UCSD-AML1 (cell line): ENCODE data around the gene FGFBP3.
"Not testable (repeated sequence)": the region's sequence is repeated elsewhere in the genome, so short reads cannot be mapped to it uniquely, and the experiment has no call there.

Experiments
- DNase-seq: peaks from one replicate; lab custom pipeline; 2025; ENCODE audit not compliant: unreplicated experiment; lab: John Stamatoyannopoulos, UW

FGFBP3 gene

DNA sequence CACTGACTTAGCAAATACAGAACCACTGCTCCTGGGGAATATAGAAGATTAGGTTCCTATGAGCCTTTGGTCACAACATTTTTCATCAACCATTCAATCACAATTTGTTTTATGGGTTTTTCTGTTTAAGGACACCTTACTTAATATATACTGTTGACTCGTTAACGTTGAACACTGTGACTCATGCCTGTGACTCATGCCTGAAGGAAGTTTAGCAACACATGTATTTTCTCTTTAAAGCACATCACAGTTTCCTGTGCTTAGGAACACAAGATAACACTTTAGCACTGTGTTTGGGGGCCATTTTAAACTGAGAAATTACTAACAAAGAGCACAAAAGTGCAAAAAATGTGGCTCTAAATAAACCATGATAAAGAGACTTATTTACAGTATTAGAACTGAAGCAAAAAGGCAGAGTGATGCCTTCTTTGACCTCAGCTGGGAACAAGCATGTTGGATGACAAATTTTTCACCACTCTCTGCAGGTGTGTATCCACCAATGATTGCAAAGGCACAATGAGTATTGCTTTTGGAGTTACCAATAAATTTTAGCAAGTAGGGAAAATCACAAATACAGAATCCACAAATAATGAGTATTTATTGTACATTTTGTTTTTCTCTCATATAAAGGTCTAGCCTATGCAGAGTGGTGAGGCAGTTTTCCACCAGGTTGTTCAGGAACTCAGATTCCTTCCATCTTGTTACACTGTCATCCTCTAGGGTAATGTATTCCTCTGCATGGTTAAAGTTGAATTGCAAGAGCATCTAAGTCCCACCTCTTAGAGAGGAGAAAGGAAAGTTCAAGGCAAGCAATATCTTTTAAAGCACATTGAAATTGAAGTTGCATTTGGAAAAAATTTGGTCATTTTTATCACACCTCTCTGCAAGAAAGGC is 7.3 kb downstream of the FGFBP3 start:
- DNase-seq, result no peak

DNA sequence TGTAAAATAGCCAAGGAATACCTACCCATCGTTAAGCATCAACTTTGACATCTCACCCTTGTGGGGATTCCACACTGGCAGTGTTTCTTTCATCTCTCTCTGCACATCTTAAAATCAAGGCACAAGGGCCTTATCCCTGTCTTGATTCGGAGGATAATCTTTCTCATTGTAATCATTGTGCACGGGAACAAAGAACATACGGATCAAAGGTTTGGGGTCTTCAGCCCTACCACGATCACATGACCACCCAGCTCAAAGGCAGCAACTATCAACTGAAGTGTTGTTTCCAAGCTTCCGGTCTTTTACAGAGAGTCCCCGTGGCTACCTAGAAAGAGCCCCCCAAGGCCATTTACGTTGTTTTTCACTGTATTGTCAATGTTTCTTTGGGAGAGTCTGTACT is 11.9 kb downstream of the FGFBP3 start:
- DNase-seq, result no peak

DNA sequence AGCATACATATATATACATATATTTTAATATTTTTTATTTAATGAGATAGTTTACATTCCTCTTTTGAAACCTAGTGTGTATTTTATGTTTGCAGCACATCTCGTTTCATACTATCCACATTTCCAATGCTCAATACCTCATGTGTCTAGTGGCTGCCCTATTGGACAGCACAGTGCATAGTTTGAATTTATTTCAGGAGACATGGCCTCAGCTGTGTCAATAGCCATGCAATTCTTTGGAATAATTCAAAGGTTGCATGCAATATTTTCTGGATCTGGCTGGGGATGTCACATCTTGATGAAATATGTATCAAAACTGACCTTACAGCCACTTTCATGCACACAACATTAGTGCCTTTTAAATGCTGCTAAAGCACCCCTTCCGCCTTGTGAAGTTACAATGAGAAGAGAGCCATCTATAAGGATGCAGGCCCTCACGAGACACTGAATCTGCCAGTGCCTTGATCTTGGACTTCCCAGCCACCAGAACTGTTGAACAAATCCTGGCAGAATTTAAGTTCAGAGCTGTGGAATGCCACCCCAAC is 13.0 kb downstream of the FGFBP3 start:
- DNase-seq, result no peak

DNA sequence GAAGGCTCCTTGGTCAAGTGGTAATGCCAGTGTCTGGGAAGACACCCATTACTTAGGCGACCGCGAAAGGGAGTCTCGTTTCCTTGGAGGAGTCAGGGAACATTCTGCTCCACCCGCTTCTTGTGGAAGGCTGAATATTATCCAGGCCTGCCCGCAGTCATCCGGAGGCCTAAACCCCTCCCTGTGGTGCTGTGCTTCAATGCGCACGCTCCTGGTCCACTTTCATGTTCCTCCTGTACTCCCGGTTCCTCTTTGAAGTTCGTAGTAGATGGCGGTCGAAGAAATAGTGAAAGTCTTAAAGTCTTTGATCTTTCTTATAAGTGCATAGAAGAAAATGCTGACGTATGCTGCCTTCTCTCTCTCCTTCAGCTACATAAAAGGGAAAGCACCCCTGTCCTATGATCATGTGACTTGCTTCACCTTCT is 15.0 kb downstream of the FGFBP3 start:
- DNase-seq, result not testable (repeated sequence)

DNA sequence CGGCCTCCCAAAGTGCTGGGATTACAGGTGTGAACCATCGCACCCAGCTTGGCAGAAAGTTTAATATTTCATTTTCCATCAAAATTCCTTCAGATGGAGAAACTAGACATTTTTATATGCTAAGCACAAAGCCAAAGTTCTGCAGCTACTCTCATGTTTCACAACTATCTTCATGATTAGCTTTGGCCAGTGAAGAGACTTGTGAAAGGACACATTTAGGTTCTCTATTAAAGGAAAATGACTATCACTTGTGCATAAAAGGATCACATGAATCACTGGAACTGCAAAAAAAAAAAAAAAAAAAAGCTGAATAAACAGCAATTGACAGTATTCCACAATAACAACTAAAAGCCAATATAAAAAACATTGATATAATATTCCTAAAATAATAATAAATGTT is 16.2 kb downstream of the FGFBP3 start:
- DNase-seq, result no peak

DNA sequence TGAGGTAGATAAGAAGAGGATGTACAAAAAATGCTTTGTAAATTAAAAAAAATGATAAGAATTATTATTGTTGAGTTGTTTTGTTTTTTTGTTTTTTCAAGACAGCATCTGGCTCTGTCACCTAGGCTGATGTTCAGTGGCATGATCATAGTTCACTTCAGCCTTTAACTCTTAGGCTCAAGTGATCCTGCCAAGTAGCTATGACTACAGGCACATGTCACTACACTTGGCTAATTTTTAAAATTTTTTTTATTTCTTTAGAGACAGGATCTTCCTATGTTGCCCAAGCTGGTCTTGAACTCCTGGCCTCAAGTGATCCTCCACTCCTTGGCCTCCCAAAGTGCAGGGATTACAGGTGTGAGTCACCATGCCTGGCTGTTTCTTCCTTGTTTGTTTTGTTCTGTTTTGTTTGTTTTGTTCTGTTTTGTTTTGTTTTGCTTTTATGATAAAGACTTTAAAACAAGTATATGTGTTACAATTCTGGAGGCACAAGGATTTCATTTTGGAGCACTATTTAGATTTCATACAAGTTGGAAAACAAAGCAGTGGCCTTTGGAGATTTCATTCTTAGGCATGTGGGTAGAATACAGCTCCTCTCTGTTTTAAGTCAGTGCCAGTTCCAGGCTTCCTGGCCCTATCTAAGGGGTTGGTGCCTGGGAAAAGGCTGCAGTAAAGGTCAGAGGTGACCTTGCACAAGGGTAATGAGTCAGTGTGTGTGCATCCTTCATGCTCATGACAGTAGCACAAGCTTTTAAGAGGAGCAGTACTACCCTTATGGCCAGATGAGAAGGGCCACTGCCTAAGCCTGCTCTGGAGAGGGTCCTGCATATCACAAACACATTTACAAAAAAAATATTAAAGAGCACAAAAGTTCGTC is 17.9 kb downstream of the FGFBP3 start:
- DNase-seq, result no peak

DNA sequence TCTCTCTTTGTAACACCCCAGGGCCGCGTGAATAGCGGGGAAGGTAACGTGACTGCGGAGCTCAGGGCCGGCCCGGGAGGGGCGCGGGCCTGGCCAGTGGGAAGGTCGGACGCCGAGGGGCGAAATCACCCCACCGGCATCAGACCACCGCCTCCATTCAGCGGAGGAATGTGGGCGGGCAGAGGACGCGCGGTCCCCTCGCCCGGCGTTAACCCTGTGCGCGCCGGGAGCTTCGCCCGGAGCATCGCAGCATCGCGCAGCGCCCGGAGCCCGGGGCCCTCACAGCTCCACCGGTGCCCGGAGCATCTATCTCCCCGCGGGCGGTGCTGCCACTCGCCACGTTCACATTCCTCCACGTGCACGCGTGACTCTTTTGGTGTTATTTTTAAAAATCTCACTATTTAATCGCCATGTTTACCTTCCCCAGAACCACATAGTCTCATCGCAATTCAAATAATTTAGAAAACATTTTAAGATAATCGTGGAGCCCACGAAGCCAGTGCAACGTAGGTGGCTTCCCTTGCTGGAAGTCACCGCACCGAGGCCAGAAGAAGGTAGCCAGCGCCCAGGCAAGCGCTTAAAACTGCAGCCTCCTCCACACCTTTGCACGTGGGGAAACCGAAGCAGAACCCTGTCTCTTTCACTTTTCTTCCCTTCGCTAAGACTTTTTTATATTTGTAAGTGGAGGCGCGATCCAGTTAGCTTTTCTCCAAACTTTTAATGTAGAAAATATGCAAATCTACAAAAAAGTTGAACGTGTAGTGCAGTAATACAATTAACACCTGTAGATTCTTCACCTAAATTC is 21.8 kb downstream of the FGFBP3 start:
- DNase-seq, result no peak

DNA sequence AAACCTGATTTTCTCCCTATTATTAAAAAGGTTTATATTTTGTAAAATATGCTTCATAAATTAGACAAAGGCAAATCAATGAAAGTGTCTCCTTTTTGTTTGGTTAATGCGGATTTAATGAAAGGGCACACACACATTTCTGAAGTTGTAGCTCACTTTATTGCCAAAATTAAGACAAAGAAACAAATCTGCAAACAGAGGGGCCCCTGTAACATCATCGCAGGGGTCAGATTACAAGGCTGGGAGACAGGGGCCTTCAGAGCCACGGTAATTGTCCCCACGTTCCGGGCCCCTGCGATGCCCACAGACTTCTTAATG is 22.4 kb downstream of the FGFBP3 start:
- DNase-seq, result no peak

DNA sequence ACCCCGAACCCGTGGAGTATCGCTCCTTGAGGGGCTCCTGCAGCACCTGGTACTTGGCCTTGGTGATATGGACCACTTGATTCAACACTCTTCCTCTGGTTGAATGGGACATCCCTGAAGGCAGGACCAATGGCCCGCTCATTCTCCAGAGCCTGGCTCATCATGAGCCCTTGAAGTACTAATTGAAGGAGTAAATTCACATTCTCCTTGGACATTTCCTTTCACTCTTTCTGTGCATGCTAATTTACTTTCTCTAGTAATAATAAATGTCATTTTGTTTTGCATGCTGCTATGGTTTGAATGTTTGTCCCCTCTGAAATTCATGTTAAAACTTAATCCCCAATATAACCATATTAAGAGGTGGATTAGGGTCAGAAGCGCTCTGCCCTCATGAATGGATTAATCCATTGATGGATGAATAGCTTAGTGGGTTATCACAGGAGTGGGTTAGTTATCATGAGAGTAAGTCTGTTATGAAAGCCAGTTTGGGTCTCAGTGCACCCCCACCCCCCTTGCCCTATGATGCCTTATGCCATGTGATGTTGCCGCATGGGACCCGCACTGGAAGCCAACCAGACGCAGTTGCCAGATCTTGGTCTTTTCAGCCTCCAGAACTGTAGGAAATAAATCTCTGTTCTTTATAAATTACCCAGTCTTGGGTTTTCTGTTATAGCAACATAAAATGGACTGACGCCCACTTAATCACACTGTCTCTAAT is 23.8 kb downstream of the FGFBP3 start:
- no peak for DNase-seq

DNA sequence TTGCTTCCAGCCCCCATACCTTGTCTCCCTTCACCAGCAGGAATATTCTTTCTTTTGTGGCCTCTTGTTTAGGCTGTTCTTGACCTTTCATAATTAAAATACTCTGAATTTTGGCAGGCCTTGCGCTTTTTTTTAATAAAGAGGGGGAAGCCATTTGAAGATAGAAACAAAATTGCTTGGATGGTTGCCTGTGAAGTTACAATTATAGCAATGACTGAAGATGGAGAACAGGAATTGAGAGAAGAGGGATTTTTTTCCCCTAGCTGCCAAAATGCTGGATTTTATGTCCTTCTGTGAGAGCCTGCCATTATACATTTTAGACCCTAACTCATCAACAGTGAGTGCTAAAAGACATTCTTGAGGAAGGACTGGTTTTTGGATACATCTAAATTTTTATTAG is 24.8 kb downstream of the FGFBP3 start:
- DNase-seq, result no peak

DNA sequence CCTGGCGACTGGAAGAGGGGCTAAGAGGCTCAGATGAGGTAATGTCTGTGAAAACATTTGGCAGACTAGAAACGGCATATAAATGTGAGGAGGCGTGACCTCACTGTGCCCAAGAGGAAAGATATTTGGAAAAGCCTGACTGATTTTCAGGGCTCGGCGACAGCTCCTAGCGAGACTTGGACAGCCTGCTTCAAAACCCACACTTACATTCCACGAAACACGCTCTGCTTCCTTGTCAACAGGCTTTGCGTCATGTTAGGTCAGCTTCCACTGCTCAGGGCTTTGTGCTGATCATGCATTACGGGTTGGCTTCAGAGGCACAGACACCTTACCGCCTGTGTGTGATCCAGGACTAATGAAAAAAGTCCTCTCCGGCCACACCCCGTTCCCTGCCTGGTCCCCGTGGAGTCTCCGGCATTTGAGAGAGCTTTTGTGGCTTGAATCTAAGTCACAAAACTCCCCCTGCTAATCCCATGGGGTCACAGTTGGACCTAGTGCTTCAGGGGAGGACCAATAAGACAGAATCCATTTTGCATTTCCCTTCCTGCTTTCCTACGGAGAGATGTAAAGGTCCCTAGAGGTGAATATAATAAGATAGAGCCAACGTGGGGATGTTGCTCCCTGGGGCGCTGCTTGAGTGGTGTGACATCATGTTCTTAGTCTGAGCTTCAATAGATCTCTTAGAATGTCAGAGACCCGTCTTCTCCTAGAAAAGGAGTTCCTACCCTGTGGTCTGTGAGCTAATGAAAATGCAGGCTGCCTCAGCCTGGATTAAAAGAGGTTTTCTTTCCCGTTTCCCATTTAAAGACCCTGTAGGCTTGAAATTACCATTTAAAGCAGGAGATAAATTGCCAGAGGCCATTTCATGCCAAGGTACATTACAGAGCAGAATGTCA is 25.5 kb downstream of the FGFBP3 start:
- no peak for DNase-seq

DNA sequence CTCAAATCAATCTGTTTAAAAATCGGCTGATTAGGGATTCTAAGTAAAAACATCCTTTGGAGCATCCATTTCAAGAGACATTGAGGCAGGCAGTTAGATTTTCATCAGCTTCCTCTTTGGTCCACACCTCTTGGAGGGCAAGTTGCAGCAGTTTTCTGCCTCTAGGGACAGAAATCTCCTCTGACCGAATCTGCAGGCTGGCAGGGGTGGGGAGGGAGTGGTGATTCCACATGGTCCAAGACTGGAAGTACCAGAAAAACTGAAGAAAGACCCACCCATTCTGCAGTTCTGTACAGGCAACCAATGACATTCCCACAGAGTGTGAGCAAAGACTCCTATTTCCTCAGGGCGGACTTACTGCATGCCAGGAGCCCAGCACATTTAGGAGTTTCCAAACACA is 29.0 kb downstream of the FGFBP3 start:
- no peak for DNase-seq

DNA sequence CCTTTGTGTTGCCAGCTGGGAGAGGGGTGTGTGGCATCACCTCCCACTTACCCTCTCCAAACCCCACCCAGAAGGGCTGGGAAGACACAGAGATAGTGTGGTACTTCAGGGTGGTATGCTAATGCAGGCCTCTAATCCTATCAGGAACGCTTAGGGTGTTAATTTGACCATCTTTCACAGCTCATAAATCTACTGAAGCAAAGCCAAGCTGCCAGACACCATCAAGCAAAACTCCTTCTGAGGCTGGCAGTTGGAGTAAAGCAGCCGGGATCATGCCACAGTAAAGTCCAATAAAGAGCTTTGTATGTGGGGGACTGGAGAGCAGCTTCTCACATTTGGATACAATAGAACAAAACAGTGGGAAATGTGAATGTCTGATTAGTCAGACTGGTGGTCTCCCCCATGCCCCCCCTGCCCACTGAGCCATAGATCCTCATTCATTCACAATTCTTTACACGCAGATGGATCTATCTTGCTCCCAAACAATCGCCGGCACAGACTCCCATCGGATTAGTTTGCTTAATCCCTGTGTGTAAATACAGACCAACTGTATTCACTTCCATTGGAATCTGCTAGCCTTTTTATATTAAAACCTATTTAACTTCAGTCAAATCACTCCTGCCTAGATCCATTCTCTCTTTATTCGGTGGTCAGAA is 29.6 kb downstream of the FGFBP3 start:
- no peak for DNase-seq

DNA sequence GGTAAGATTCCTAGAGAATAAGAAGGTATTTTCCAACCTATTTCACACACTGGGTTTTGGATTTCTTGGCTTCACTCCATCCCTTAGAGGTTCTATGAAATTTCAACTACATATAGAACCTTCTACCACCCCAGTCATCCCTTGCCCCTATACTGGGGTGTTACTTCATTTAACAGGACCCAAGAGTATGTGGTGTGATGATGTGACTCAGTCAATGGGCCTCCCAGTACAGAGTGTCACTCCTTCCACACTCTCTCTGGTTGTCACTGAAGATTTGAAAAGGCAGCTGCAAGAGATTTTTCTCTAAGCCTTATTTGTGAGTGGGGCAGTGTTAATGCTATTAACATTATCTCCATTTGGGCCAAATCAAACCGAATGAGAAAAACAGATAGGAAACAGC is 33.5 kb downstream of the FGFBP3 start:
- no peak for DNase-seq

DNA sequence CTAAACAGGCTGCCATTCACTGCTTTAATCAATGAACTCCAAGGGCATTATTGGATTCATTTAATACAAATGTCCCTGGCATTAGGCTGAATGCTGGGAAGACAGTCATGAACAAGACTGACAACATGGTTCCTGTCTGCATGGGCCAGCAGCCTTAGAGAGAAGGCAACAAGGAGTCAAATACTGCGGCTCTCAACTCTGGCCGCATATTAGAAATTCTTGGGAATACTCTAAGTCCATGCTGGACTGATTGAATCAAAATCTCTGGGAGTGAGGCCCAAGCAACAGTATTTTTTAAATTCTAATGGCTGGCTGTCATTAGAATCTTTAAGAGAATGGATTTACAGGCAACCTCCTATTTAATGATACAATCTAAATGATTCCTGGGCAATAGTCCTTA is 34.1 kb downstream of the FGFBP3 start:
- no peak for DNase-seq

DNA sequence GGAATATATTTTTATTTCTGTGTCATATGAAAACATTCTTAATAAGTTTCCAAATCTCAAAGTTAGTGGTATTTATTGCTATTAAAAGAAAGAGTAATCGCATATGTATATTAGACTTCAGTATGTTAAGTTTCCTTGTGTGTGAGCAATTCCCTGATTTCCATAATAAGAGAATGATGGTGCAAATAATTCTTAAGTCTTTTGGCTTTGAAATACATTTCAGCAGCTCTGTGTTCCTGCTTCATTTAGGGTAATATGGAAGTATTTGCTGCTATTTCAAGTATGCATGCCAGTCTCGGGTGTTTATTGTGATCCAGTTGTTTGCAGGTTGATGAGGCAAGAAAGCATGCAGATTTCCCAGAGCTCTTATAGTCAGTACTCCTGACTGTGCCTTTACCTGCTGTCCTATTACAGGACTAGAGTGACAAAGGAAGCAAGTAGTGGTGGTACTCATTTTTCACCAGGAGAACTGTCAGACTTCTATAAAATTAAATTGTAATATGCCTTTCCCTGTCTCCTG is 43.7 kb downstream of the FGFBP3 start:
- no peak for DNase-seq

DNA sequence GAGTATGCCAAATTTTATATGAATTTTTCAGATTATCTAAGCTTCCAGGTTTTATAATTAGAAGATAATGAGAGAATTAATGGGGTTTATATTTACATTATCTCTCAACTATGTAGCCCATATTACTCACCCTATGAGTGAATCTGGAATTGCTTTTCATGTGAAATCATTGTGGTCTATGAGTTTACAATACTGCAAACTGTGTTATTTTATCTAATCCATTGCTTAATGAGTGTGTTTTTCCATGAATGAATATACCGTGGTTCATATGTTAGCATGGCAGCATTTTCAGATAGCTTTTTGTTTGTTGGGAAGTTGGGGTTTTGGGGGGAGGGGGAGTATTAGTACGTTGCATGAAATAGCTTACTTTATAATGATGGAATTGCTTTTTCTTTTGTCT is 44.5 kb downstream of the FGFBP3 start:
- DNase-seq, result no peak

DNA sequence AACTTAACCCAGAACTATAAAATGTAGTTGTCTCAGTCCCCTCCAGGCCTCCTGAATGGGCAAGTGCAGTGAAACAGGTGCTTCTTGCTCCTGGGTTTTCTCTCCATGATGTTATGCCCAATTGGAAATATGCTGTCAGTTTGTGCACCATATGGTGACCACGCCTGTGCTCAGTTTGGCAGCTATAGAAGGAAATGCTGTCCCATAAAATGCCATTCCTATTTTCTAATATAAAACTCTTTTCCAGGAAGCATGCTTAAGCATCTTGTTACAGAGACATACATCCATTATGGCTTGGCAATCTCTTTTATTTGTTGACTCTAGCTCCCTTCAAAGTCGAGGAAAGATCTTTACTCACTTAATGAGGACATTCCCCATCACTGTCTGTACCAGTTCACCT is 45.2 kb downstream of the FGFBP3 start:
- no peak for DNase-seq

DNA sequence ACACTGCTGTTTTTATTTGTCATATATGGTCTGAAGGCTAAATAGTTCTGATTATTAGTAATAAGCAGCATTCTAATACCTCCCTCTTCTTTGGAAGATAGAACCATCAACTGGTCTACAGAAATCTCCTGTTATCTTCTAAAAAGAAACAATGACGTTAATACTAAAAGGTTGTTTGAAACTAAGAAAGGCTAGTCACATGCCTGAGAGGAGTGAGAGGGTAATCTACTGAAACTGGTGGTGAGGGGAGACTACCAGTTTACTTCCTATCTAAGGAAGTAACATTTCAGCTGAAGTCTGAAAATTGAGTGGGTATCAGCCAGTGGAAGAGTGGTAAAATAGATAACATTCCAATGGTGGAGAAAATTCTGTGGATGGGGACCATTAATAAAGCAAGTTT is 48.4 kb downstream of the FGFBP3 start:
- DNase-seq, result no peak
